GM12878 (cell line): ENCODE data around the gene KCNN3. TPM values are rescaled to one million over a fixed set of nuclear protein-coding genes. Genes with fewer than 3 reads are reported as not detected.
A peak's percentile ranks its signal among the peaks of the same experiment; 100 is the strongest.

Experiments used
- ATAC-seq: fragments of 200-7000 bp; cut with Tn5 transposase; 3 replicates; pipeline ENCODE4 v1.9.1; 2020; ENCODE audit warnings: mild to moderate bottlenecking, moderate library complexity
- BruUV-seq: library from RNA; stranded (reverse); fragments of 400-500 nt; replicated peaks from 2 replicates; lab custom pipeline; 2021; lab: Mats Ljungman, UMichigan
- CTCF ChIA-PET: fragments of 300-600 bp; sonication (Branson Sonifier 250); formaldehyde crosslinking; extraction: SDS; loops from one replicate; lab custom pipeline; 2021; ENCODE audit warnings: inconsistent platforms; lab: Yijun Ruan, JAX
- POLR2A ChIA-PET: fragments of 350-600 bp; formaldehyde crosslinking; extraction: SDS; loops from one replicate; lab custom pipeline; 2021; ENCODE audit warnings: inconsistent platforms; lab: Charles Lee
- RAD21 ChIA-PET: fragments of 300-600 bp; sonication (Branson Sonifier 250); formaldehyde crosslinking; loops from one replicate; lab custom pipeline; 2023; ENCODE audit warnings: antibody characterized with exemption; ENCODE audit not compliant: unreplicated experiment; lab: Charles Lee
- SMC1A ChIA-PET: fragments of 300-600 bp; sonication (Branson Sonifier 250); formaldehyde crosslinking; loops from one replicate; lab custom pipeline; 2023; ENCODE audit not compliant: unreplicated experiment, uncharacterized antibody; lab: Charles Lee
- DNase-seq: peaks from one replicate; pipeline ENCODE4 v3.0.0-alpha.2; 2011; ENCODE audit warnings: low read depth, low spot score
- FAIRE-seq: peaks from 3 replicates; lab custom pipeline; 2011; peaks lifted over from hg19 to GRCh38; lab: Jason Lieb, UNC
- H2AFZ ChIP-seq: 2 replicates; pipeline ENCODE4 v1.6.0; 2011; ENCODE audit warnings: low read depth, low read length, control low read depth; ENCODE audit not compliant: control insufficient read depth
- H3K27ac ChIP-seq: 2 replicates; pipeline ENCODE4 v1.5.1; 2011; ENCODE audit warnings: control low read depth; ENCODE audit not compliant: control insufficient read depth, insufficient read depth
- H3K27me3 ChIP-seq, 2 experiments: replicated peaks in 1 of 2; 2 replicates each; pipeline versions ENCODE4 v1.6.0 to v1.6.1; 2011; ENCODE audit warnings: low read length in 1 of 2; ENCODE audit not compliant: control insufficient read depth in 2 of 2, insufficient read depth in 2 of 2
- H3K36me3 ChIP-seq, 2 experiments: 2 replicates each; pipeline ENCODE4 v1.5.1; 2011; ENCODE audit warnings: low read length in 1 of 2; ENCODE audit not compliant: control insufficient read depth in 2 of 2, insufficient read depth in 2 of 2
- H3K4me1 ChIP-seq: 2 replicates; pipeline ENCODE4 v1.6.1; 2011; ENCODE audit warnings: mild to moderate bottlenecking, low read length, moderate library complexity, mixed read lengths; ENCODE audit not compliant: control insufficient read depth, insufficient read depth
- H3K4me2 ChIP-seq: 2 replicates; pipeline ENCODE4 v1.6.0; 2011; ENCODE audit warnings: control low read depth; ENCODE audit not compliant: control insufficient read depth, insufficient read depth
- H3K4me3 ChIP-seq: fragments of 200-600 bp; sonication (generic); 2 replicates; pipeline ENCODE4 v1.5.1; 2016
- H3K79me2 ChIP-seq: 2 replicates; pipeline ENCODE4 v1.6.0; 2011; ENCODE audit warnings: low read length; ENCODE audit not compliant: control insufficient read depth, insufficient read depth
- H3K9ac ChIP-seq: 2 replicates; pipeline ENCODE4 v1.8.0; 2011; ENCODE audit warnings: low read length, control low read depth, mixed read lengths; ENCODE audit not compliant: control insufficient read depth, insufficient read depth
- H3K9me3 ChIP-seq: replicated peaks from 3 replicates; pipeline ENCODE4 v1.5.1; 2011; ENCODE audit warnings: mild to moderate bottlenecking, low read length; ENCODE audit not compliant: control insufficient read depth, insufficient read depth
- H4K20me1 ChIP-seq: 2 replicates; pipeline ENCODE4 v1.6.0; 2011; ENCODE audit not compliant: control insufficient read depth, insufficient read depth
- E2F8 ChIP-seq: fragments of 450-650 bp; IDR thresholded peaks from 2 replicates; pipeline ENCODE4 v1.6.1; 2018; ENCODE audit warnings: mild to moderate bottlenecking, low read depth, moderate library complexity; ENCODE audit not compliant: partially characterized antibody
- FOS ChIP-seq: IDR thresholded peaks from 3 replicates; pipeline ENCODE4 v1.6.1; 2011; ENCODE audit warnings: borderline replicate concordance; ENCODE audit not compliant: insufficient read length; ENCODE audit errors: extremely low read depth
- IRF4 ChIP-seq: IDR thresholded peaks from 2 replicates; pipeline ENCODE4 v1.6.1; 2011; ENCODE audit warnings: low read depth, low read length
- MTA3 ChIP-seq: IDR thresholded peaks from 2 replicates; pipeline ENCODE4 v1.6.1; 2012; ENCODE audit warnings: low read length, inconsistent platforms, borderline replicate concordance
- RELB ChIP-seq: fragments of 450-650 bp; IDR thresholded peaks from 2 replicates; pipeline ENCODE4 v1.6.1; 2017; ENCODE audit warnings: low read depth, mild to moderate bottlenecking, moderate library complexity
- REST ChIP-seq: IDR thresholded peaks from 2 replicates; pipeline ENCODE4 v1.6.1; 2012; ENCODE audit warnings: mild to moderate bottlenecking, low read depth, low read length
- SIN3A ChIP-seq: IDR thresholded peaks from 2 replicates; pipeline ENCODE4 v1.6.1; 2012; ENCODE audit warnings: low read depth, low read length, improper control_type of control experiment
- WGBS: methylation state at CpG from one replicate; pipeline ENCODE4 v1.1.6; 2016; ENCODE audit warnings: low lambda C conversion rate; ENCODE audit not compliant: insufficient replicate concordance, insufficient coverage; ENCODE audit errors: missing lambda C conversion rate; 5-methylcytosine and 5-hydroxymethylcytosine counted together
- in situ Hi-C: fragments of 300-500 bp; cut with MboI; formaldehyde crosslinking; loops from 9 replicates; pipeline ENCODE4 v1.14.3; 2018; ENCODE audit warnings: mixed read lengths
- intact Hi-C: fragments of 100-400 bp; cut with micrococcal nuclease; formaldehyde crosslinking; loops from one replicate; pipeline ENCODE4 v1.14.2; 2022; ENCODE audit not compliant: unreplicated experiment
- polyA plus RNA-seq, 11 experiments: library from polyadenylated mRNA; depleted of rRNA in 4 of 11; unstranded in 6 of 11; stranded (reverse) in 5 of 11; fragments of >200 nt; fragmentation: Nextera tagmentation in 4 of 11; fragmentation: Illumina TruSeq in 1 of 11; extraction: Ambion mirVana in 4 of 11; extraction: Trizol in 1 of 11; gene quantifications; 1 replicate in 1 of 11; 2 replicates in 10 of 11; pipeline versions ENCODE4 v1.2.1 to v1.2.3, GENCODE V29; 2011 to 2016; ENCODE audit warnings: inconsistent platforms in 2 of 11, missing spikeins in 2 of 11, low read depth in 1 of 11
- total RNA-seq, 4 experiments: library from RNA; depleted of rRNA in 3 of 4; stranded (reverse); fragments of >200 nt in 3 of 4; fragmentation: Illumina TruSeq in 1 of 4; extraction: Trizol in 1 of 4; gene quantifications; 2 replicates each; pipeline versions ENCODE4 v1.2.1 to v1.2.3, GENCODE V29; 2013 to 2021

The KCNN3 gene
- total and polyA plus RNA-seq, 10 of the 15 experiments (the other 5 are each of a cell fraction or from before 2014, with no cell fraction given) = 3.5 to 26.4 (median 14.9) TPM

GRCh38 chr1:154705544-154705943, 164.5 kb downstream of the KCNN3 start:
- H3K36me3 ChIP-seq = peaks cover 0 to 3% of the 10 kb centered on the region in 2 experiments; a peak in 2 of 4 replicates
- CTCF ChIA-PET = no interaction called here

GRCh38 chr1:154703170-154703569, 166.9 kb downstream of the KCNN3 start:
- no peak overlapping the region for H3K27ac ChIP-seq
- ChIA-PET RAD21 (no interaction called here), CTCF (interaction anchor here (0.9 kb wide), 1 partner anchor 222 kb away, joined by 3 read pairs; no protein-coding TSS in a partner anchor), POLR2A (interaction anchor here (0.6 kb wide), 1 partner anchor 209 kb away, joined by 5 read pairs; no protein-coding TSS in a partner anchor), SMC1A (interaction anchor here (1.2 to 1.6 kb wide), 2 partner anchors 17 to 36 kb away, joined by 3 to 5 read pairs; no protein-coding TSS in a partner anchor)
- no peaks in the 10 kb centered on the region for H3K9me3 ChIP-seq
- no peaks in the 10 kb centered on the region for H3K79me2 ChIP-seq
- DNase-seq = no peak
- H3K4me1 ChIP-seq = no peaks in the 10 kb centered on the region; the same call in 1 of the 2 replicates
- no peak overlapping the region for H3K4me2 ChIP-seq
- ATAC-seq = no peak
- H3K4me3 ChIP-seq = no peak overlapping the region
- H2AFZ ChIP-seq = no peak overlapping the region
- peaks cover 0 to 2% of the 10 kb centered on the region in 2 experiments; a peak in 2 of 4 replicates for H3K36me3 ChIP-seq
- TF ChIP-seq RELB (no peak), FOS (no peak), IRF4 (no peak), REST (peak; percentile 73; the same call in 1 of the 2 replicates), E2F8 (no peak)
- 32% methylated on average over 5 of the region's 5 CpGs for WGBS
- in situ Hi-C loops = no loop called here
- no TSS peak for BruUV-seq
- no peaks in the 10 kb centered on the region for H3K27me3 ChIP-seq
- intact Hi-C loops = no loop called here
- no peak overlapping the region for H3K9ac ChIP-seq
- H4K20me1 ChIP-seq = no peaks in the 10 kb centered on the region
- FAIRE-seq = no peak

More at GRCh38 chr1:154705544-154705943, 164.5 kb downstream of the KCNN3 start:
- Histone ChIP-seq H3K4me3 (no peak overlapping the region), H2AFZ (no peak overlapping the region), H3K4me1 (no peaks in the 10 kb centered on the region), H3K27me3 (no peaks in the 10 kb centered on the region), H3K9me3 (no peaks in the 10 kb centered on the region), H3K79me2 (no peaks in the 10 kb centered on the region), H4K20me1 (no peaks in the 10 kb centered on the region), H3K9ac (no peak overlapping the region), H3K27ac (no peak overlapping the region), H3K4me2 (no peak overlapping the region)
- 100% methylated on average over 2 of the region's 2 CpGs for WGBS
- TF ChIP-seq MTA3 (no peak), SIN3A (no peak)
- ChIA-PET POLR2A (interaction anchor here (1.1 kb wide), 1 partner anchor 10 kb away, joined by 3 read pairs; no protein-coding TSS in a partner anchor), RAD21 (no interaction called here), SMC1A (no interaction called here)
- DNase-seq (no peak), ATAC-seq (no peak), FAIRE-seq (no peak)
- in situ Hi-C loops = no loop called here
- intact Hi-C loops = no loop called here
- BruUV-seq = TSS peak; percentile 9
